ENCODE data around the gene VMP1.

GRCh38 chr17:59719526-59719925, 12.1 kb downstream of the VMP1 start:
- TF ChIP-seq POLR2A (IDR thresholded peaks at IDR 0.05) (no peak), CTCF (IDR thresholded peaks at IDR 0.05) (no peak), POLR2AphosphoS5 (IDR thresholded peaks at IDR 0.05) (no peak)
